ENCODE results near the gene NHLH1.

DNA sequence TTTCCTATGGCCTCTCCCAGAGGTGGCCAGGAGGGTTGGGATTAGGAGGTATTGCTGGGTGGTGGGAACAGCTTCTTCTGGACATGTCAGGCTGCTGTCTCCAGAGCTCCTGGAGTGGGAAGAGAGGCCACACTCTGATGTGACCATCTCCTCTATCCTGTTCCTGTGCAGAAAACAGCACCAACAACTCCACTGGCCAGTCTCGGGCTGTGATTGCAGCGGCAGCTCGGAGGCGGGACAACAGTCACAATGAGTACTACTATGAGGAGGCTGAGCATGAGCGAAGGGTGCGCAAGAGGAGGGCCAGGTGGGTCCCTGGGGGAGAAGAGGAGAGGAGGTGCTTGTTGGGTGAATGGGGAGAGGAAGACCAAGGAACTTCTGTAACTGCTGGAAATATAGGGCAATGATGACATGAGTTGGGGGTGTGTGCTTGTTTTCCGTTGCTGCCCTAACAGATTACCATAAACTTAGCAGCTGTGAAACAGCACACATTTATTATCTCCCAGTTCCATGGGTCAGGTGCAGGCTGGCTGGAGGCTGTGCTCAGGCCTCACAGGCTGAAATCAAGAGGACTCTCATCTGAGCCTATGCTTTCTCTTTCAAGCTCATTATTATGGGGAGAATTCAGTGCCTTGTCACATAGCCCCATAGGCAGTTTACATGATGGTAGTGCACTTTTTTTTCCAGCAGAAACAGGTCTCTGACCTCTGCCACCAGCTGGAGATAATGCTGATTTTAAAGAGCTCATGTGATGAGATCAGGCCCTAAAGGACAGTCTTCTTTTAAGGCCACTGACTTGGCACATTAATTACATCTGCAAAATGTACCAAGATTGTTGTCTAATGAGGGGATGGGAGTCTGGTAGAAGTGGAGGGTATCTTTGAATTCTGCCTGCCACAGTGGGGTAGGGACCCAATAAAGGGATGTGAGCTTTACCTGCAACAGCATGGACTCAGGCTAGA is 54.3 kb downstream of the NHLH1 start:
- TF ChIP-seq EP300 (IDR thresholded peaks at IDR 0.05; ENCODE audit: borderline replicate concordance in 1 of 2, control insufficient read depth in 1 of 2, low read depth in 2 of 2, low read length in 2 of 2), result no peak
- TF ChIP-seq CHD4 (IDR thresholded peaks at IDR 0.05), result no peak
- TF ChIP-seq BRCA1 (IDR thresholded peaks at IDR 0.05; ENCODE audit: low read depth, low read length), result no peak
- no peak for TF ChIP-seq ZNF592 (IDR thresholded peaks at IDR 0.05)
- no peak for TF ChIP-seq SPI1 (IDR thresholded peaks at IDR 0.05; ENCODE audit: borderline replicate concordance, insufficient read depth, low read depth, low read length)
- TF ChIP-seq, protein P1, sequence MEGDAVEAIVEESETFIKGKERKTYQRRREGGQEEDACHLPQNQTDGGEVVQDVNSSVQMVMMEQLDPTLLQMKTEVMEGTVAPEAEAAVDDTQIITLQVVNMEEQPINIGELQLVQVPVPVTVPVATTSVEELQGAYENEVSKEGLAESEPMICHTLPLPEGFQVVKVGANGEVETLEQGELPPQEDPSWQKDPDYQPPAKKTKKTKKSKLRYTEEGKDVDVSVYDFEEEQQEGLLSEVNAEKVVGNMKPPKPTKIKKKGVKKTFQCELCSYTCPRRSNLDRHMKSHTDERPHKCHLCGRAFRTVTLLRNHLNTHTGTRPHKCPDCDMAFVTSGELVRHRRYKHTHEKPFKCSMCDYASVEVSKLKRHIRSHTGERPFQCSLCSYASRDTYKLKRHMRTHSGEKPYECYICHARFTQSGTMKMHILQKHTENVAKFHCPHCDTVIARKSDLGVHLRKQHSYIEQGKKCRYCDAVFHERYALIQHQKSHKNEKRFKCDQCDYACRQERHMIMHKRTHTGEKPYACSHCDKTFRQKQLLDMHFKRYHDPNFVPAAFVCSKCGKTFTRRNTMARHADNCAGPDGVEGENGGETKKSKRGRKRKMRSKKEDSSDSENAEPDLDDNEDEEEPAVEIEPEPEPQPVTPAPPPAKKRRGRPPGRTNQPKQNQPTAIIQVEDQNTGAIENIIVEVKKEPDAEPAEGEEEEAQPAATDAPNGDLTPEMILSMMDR (IDR thresholded peaks at IDR 0.05 in 2 of 3, conservative IDR thresholded peaks at IDR 0.05 in 1 of 3; ENCODE audit: control insufficient read depth in 2 of 3, extremely low read depth in 1 of 3, insufficient read depth in 1 of 3, low read depth in 3 of 3, low read length in 3 of 3), result no peak
- no peak for TF ChIP-seq NFYA (IDR thresholded peaks at IDR 0.05; ENCODE audit: borderline replicate concordance, low read depth, low read length)
- TF ChIP-seq MEF2A (IDR thresholded peaks at IDR 0.05; ENCODE audit: insufficient read depth, low read depth, low read length), result no peak
- no peak for TF ChIP-seq TCF12 (IDR thresholded peaks at IDR 0.05; ENCODE audit: low read depth, low read length)
- no peak for TF ChIP-seq POLR2A (IDR thresholded peaks at IDR 0.05; ENCODE audit: low read depth, low read length)
